ENCODE measurements around the gene PTPN23.

PTPN23 gene

GRCh38 chr3:47376393-47376792 is 4.4 kb upstream of the PTPN23 start:
- no peak overlapping the region for H3K4me3 ChIP-seq (ENCODE audit: low read depth in 1 of 2, low read length in 2 of 2)
- no peak overlapping the region for H3K9ac ChIP-seq (ENCODE audit: low read length)
- H3K27me3 ChIP-seq (ENCODE audit: control insufficient read depth in 1 of 2, insufficient read depth in 2 of 2, low read length in 2 of 2) = no peaks in the 10 kb centered on the region
- H3K27ac ChIP-seq (ENCODE audit: low read depth, low read length) = no peak overlapping the region
- H3K9me3 ChIP-seq (ENCODE audit: low read length) = no peaks in the 10 kb centered on the region
- H3K36me3 ChIP-seq (ENCODE audit: insufficient read depth, low read length) = no peaks in the 10 kb centered on the region
- peaks cover 10% of the 10 kb centered on the region for H3K4me1 ChIP-seq (ENCODE audit: insufficient read depth, low read length)

DNA sequence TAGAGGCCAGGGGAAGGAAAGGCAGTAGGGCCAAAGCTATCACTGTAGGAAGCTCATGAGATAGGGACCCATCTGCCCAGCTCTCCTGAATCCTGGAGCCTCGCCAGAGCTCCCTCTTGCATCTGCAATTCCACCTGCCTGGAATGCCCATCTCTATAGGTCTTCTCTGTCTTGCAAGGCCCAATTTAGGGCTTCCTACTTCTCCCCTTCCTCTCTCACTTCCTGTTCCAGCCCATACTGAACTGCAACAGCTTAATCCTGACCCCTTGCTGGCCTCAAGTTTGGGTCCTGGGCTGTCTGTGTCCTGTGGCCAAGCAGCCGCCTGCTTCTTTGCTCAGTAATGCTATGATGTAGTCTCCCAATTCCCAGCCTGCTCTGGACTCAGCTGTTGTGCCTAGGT is 3.6 kb upstream of the PTPN23 start:
- H3K36me3 ChIP-seq (ENCODE audit: insufficient read depth, low read length) = no peaks in the 10 kb centered on the region
- no peak overlapping the region for H3K4me3 ChIP-seq (ENCODE audit: low read depth in 1 of 2, low read length in 2 of 2)
- no peak overlapping the region for H3K27ac ChIP-seq (ENCODE audit: low read depth, low read length)
- no peak overlapping the region for H3K9ac ChIP-seq (ENCODE audit: low read length)
- H3K9me3 ChIP-seq (ENCODE audit: low read length) = no peaks in the 10 kb centered on the region
- peaks cover 16% of the 10 kb centered on the region for H3K4me1 ChIP-seq (ENCODE audit: insufficient read depth, low read length)
- no peaks in the 10 kb centered on the region for H3K27me3 ChIP-seq (ENCODE audit: control insufficient read depth in 1 of 2, insufficient read depth in 2 of 2, low read length in 2 of 2)

GRCh38 chr3:47378869-47379268 is 2.0 kb upstream of the PTPN23 start:
- peaks cover 25% of the 10 kb centered on the region for H3K4me1 ChIP-seq (ENCODE audit: insufficient read depth, low read length)
- no peak overlapping the region for H3K9ac ChIP-seq (ENCODE audit: low read length)
- no peaks in the 10 kb centered on the region for H3K9me3 ChIP-seq (ENCODE audit: low read length)
- H3K27me3 ChIP-seq (ENCODE audit: control insufficient read depth in 1 of 2, insufficient read depth in 2 of 2, low read length in 2 of 2) = no peaks in the 10 kb centered on the region
- no peak overlapping the region for H3K27ac ChIP-seq (ENCODE audit: low read depth, low read length)
- H3K36me3 ChIP-seq (ENCODE audit: insufficient read depth, low read length) = no peaks in the 10 kb centered on the region
- H3K4me3 ChIP-seq (ENCODE audit: low read depth in 1 of 2, low read length in 2 of 2) = no peak overlapping the region

DNA sequence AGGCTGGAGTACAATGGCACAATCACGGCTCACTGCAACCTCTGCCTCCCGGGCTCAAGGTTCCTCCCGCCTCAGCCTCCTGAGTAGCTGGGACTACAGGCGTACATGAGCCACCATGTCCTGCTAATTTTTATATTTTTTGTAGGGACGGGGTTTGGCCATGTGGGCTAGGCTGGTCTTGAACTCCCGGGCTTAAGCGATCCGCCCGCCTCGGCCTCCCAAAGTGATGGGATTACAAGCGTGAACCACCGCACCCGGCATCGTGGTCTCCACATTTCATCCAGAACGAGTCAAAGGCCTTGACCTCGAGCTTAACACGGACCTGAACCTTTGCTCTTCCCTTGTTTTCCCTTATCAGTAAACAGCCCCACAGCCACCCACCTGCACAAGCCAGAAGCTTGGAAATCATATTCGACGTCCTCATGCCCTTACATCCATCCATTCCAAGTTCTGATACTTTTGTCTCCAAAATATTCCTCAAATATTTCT is 1.4 kb upstream of the PTPN23 start:
- Histone ChIP-seq H3K9me3 (ENCODE audit: low read length) (no peaks in the 10 kb centered on the region), H3K36me3 (ENCODE audit: insufficient read depth, low read length) (no peaks in the 10 kb centered on the region), H3K27ac (ENCODE audit: low read depth, low read length) (peak overlapping the region; percentile 75), H3K27me3 (ENCODE audit: control insufficient read depth in 1 of 2, insufficient read depth in 2 of 2, low read length in 2 of 2) (no peaks in the 10 kb centered on the region), H3K9ac (ENCODE audit: low read length) (peak overlapping the region; percentile 94), H3K4me3 (ENCODE audit: low read depth in 1 of 2, low read length in 2 of 2) (peak overlapping the region; percentile 63 to 92), H3K4me1 (ENCODE audit: insufficient read depth, low read length) (peaks cover 26% of the 10 kb centered on the region)

- H3K4me1 ChIP-seq (ENCODE audit: insufficient read depth, low read length) = peaks cover 27% of the 10 kb centered on the region
- H3K27me3 ChIP-seq (ENCODE audit: control insufficient read depth in 1 of 2, insufficient read depth in 2 of 2, low read length in 2 of 2) = no peaks in the 10 kb centered on the region
- peak overlapping the region; percentile 63 to 92 for H3K4me3 ChIP-seq (ENCODE audit: low read depth in 1 of 2, low read length in 2 of 2)
- peaks cover 2% of the 10 kb centered on the region for H3K36me3 ChIP-seq (ENCODE audit: insufficient read depth, low read length)
- H3K27ac ChIP-seq (ENCODE audit: low read depth, low read length) = peak overlapping the region; percentile 75
- H3K9ac ChIP-seq (ENCODE audit: low read length) = peak overlapping the region; percentile 94
- no peaks in the 10 kb centered on the region for H3K9me3 ChIP-seq (ENCODE audit: low read length)
These were observed 708 bp upstream of the PTPN23 start for GRCh38 chr3:47380026-47380600.

DNA sequence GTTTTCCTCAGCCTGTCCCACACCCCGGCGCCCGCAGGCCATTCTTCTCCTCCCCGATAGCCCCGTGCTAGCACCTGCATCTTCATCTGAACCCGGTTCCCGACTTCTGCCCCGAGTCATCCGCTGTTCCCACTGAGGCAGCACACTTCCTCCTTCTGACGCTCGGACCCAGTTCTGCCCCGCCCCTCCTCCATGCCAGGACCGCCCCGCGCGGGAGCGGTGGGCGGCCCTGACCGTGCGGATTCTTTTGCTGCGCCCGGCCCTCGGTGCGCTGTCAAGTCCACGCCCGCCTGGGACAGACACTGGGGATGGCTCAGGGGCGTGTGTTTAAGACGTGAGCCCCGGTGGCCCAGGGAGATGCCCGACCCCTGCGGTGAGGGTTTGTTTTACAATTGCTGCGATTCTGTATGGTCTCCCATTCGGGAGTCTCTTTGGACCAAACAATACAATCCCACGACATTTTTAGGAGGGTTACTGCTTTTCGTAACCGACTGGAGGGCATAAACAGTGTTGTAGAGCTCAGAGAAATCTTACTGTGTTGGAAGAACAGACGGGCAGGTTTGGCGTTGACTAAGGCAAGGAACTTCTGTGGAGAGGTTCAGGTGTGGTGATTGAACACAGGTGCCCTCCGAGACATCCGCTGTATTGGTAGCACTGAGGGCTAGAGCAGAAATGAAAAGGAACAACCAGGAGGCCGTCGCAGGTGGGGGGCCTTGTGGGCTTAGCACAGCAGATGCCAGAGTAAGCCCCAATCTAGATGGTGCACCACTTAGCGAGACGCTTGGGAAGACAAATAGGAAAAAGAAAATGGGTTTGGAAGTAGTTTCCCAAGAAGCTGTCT is 716 bp downstream of the PTPN23 start:
- Histone ChIP-seq H3K27ac (ENCODE audit: low read depth, low read length) (peak overlapping the region; percentile 78), H3K4me3 (ENCODE audit: low read depth in 1 of 2, low read length in 2 of 2) (peak overlapping the region; percentile 66 to 92), H3K9me3 (ENCODE audit: low read length) (no peaks in the 10 kb centered on the region), H3K27me3 (ENCODE audit: control insufficient read depth in 1 of 2, insufficient read depth in 2 of 2, low read length in 2 of 2) (no peaks in the 10 kb centered on the region), H3K9ac (ENCODE audit: low read length) (peak overlapping the region; percentile 42), H3K36me3 (ENCODE audit: insufficient read depth, low read length) (peaks cover 9% of the 10 kb centered on the region), H3K4me1 (ENCODE audit: insufficient read depth, low read length) (peaks cover 36% of the 10 kb centered on the region)

- peaks cover 32% of the 10 kb centered on the region for H3K4me1 ChIP-seq (ENCODE audit: insufficient read depth, low read length)
These were observed 3.6 kb downstream of the PTPN23 start for GRCh38 chr3:47384425-47384824.

GRCh38 chr3:47385007-47385406 is 4.2 kb downstream of the PTPN23 start:
- no peak overlapping the region for H3K9ac ChIP-seq (ENCODE audit: low read length)
- peaks cover 15% of the 10 kb centered on the region for H3K36me3 ChIP-seq (ENCODE audit: insufficient read depth, low read length)
- no peak overlapping the region for H3K27ac ChIP-seq (ENCODE audit: low read depth, low read length)
- H3K4me1 ChIP-seq (ENCODE audit: insufficient read depth, low read length) = peaks cover 26% of the 10 kb centered on the region
- no peak overlapping the region for H3K4me3 ChIP-seq (ENCODE audit: low read depth in 1 of 2, low read length in 2 of 2)
- no peaks in the 10 kb centered on the region for H3K9me3 ChIP-seq (ENCODE audit: low read length)
- H3K27me3 ChIP-seq (ENCODE audit: control insufficient read depth in 1 of 2, insufficient read depth in 2 of 2, low read length in 2 of 2) = no peaks in the 10 kb centered on the region

More at GRCh38 chr3:47384425-47384824, 3.6 kb downstream of the PTPN23 start:
- H3K27ac ChIP-seq (ENCODE audit: low read depth, low read length) = no peak overlapping the region
- peaks cover 15% of the 10 kb centered on the region for H3K36me3 ChIP-seq (ENCODE audit: insufficient read depth, low read length)
- H3K4me3 ChIP-seq (ENCODE audit: low read depth in 1 of 2, low read length in 2 of 2) = no peak overlapping the region
- H3K9me3 ChIP-seq (ENCODE audit: low read length) = no peaks in the 10 kb centered on the region
- no peak overlapping the region for H3K9ac ChIP-seq (ENCODE audit: low read length)
- no peaks in the 10 kb centered on the region for H3K27me3 ChIP-seq (ENCODE audit: control insufficient read depth in 1 of 2, insufficient read depth in 2 of 2, low read length in 2 of 2)

DNA sequence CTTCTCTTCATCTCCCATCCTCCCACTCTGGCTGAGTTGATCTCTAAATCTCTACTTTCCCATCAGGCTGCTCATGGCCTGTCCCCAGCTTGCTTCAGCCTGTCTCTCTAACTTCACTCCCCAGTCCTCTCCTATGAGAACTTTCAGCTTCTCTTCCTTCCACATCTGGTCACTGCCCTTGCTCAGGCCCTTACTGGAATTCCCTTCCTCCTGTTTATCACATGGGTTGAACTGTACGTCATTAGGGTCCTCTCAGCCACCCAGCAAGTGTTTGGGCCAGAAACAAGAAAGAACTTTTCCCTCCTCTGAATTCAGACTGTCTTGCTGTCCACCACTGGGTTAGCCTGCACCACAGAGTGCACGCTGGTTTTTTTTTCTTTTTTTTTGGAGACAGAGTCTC is 5.0 kb downstream of the PTPN23 start:
- H3K9ac ChIP-seq (ENCODE audit: low read length) = no peak overlapping the region
- peaks cover 26% of the 10 kb centered on the region for H3K4me1 ChIP-seq (ENCODE audit: insufficient read depth, low read length)
- H3K27me3 ChIP-seq (ENCODE audit: control insufficient read depth in 1 of 2, insufficient read depth in 2 of 2, low read length in 2 of 2) = no peaks in the 10 kb centered on the region
- H3K36me3 ChIP-seq (ENCODE audit: insufficient read depth, low read length) = peaks cover 15% of the 10 kb centered on the region
- H3K27ac ChIP-seq (ENCODE audit: low read depth, low read length) = no peak overlapping the region
- no peak overlapping the region for H3K4me3 ChIP-seq (ENCODE audit: low read depth in 1 of 2, low read length in 2 of 2)
- H3K9me3 ChIP-seq (ENCODE audit: low read length) = no peaks in the 10 kb centered on the region

DNA sequence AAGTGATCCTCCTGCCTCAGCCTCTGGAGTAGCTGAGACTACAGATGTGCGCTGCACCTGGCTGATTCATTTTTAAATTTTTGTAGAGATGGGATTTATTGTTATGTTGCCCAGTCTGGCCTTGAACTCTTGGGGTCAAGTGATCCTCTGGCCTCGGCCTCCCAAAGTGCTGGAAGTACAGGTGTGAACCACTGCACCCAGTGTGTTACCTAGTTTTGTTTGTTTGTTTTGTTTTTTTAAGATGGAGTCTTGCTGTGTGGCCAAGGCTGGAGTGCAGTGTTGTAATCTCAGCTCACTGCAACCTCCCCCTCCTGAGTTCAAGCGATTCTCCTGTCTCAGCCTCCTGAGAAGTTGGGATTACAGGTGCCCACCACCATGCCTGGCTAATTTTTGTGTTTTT is 12.1 kb downstream of the PTPN23 start:
- H3K4me3 ChIP-seq (ENCODE audit: low read depth in 1 of 2, low read length in 2 of 2) = no peak overlapping the region
- H3K9me3 ChIP-seq (ENCODE audit: low read length) = no peaks in the 10 kb centered on the region
- H3K36me3 ChIP-seq (ENCODE audit: insufficient read depth, low read length) = peaks cover 5% of the 10 kb centered on the region
- no peaks in the 10 kb centered on the region for H3K27me3 ChIP-seq (ENCODE audit: control insufficient read depth in 1 of 2, insufficient read depth in 2 of 2, low read length in 2 of 2)
- H3K27ac ChIP-seq (ENCODE audit: low read depth, low read length) = no peak overlapping the region
- no peak overlapping the region for H3K9ac ChIP-seq (ENCODE audit: low read length)
- peaks cover 16% of the 10 kb centered on the region for H3K4me1 ChIP-seq (ENCODE audit: insufficient read depth, low read length)

DNA sequence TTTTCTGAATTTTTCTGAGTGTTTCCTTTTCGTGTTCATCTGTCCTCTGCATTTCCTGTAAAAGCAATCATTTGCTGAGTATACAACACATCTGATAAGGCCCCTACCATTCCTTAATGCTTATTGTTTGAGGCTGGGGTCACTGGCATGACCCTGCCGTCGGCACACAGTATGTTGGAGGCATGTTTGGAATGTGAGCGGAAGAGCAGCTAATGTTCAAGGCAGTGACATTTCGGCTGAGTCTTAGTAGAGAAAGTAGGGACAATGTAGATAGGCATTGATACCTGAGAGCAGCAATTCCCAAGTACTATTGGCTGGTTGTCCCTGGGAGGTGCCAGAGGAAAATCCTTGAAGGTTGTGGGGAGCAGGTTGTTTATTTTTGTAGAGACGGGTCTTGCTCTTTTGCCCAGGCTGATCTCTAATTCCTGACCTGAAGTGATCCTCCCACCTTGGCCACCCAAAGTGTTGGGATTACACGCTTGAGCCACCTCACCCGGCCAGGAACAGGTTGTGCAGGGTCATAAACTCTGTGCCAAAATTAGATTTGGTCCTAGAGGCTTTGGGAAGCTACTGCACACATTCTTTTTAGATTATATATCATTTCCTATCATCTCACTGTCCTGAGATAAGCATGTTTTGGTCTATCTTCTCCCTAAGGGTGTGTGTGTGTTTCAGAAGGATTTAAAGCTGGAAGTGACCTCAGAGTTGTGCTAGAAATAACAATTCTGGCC is 13.5 kb downstream of the PTPN23 start:
- peaks cover 22% of the 10 kb centered on the region for H3K4me1 ChIP-seq (ENCODE audit: insufficient read depth, low read length)
- peaks cover 6% of the 10 kb centered on the region for H3K36me3 ChIP-seq (ENCODE audit: insufficient read depth, low read length)
- H3K27me3 ChIP-seq (ENCODE audit: control insufficient read depth in 1 of 2, insufficient read depth in 2 of 2, low read length in 2 of 2) = no peaks in the 10 kb centered on the region
- no peak overlapping the region for H3K9ac ChIP-seq (ENCODE audit: low read length)
- no peak overlapping the region for H3K27ac ChIP-seq (ENCODE audit: low read depth, low read length)
- H3K9me3 ChIP-seq (ENCODE audit: low read length) = no peaks in the 10 kb centered on the region
- H3K4me3 ChIP-seq (ENCODE audit: low read depth in 1 of 2, low read length in 2 of 2) = no peak overlapping the region

Data from muscle layer of colon (tissue), 2 donors.